ENCODE data around the gene KRT6C. TPM values are rescaled to one million over a fixed set of nuclear protein-coding genes. Genes with fewer than 3 reads are reported as not detected.

The KRT6C gene
- polyA plus RNA-seq, 1 experiment, result not detected

DNA sequence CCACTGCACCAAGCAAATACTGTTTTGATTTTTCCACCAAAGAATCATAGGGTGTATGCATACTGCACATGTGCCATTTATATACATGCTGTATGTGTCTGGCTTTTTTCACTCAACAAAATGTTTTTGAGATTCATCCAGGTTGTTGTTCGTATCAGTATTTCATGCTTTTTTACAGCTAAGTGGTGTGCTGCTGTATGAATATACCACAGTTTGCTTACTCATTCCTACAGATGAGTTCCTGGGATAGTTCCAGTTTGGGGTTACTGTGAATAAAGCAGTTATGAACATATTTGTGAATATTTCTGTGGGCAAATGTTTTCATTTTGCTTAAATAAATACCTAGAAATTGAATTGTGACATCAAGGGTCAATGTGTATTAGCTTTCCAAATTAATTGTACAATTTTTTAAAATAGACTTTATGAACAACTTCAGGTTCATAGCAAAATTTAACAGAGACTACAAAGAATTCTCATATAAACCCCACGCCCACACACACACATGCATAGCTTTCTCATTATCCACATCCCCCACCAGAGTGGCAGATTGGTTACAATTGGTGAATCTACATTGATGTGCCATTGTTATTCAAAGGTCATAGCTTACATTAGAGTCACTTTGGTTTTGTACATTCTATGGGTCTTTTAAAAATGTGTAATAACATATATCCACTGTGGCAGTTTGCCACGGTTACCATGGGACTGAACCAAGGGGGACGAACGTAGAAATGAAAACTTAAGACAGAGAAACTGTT lies 26.4 kb upstream of the KRT6C start:
- Histone ChIP-seq H3K27me3 (ENCODE audit: control insufficient read depth, insufficient read depth, low read length) (no peaks in the 10 kb centered on the region), H3K36me3 (ENCODE audit: control insufficient read depth, insufficient read depth, low read length) (no peaks in the 10 kb centered on the region), H3K4me3 (ENCODE audit: low read depth, low read length) (no peak overlapping the region)
- DNase-seq (ENCODE audit: low read depth), result no peak
- POLR2A ChIA-PET, result interaction anchor here (0.6 kb wide), 1 partner anchor 309 kb away, joined by 3 read pairs; no protein-coding TSS in a partner anchor
- CTCF ChIA-PET, result interaction anchor here (1.0 to 2.3 kb wide), 5 partner anchors 10 to 278 kb away, joined by 3 to 8 read pairs (median 4); no protein-coding TSS in a partner anchor
- TF ChIP-seq, protein P1, sequence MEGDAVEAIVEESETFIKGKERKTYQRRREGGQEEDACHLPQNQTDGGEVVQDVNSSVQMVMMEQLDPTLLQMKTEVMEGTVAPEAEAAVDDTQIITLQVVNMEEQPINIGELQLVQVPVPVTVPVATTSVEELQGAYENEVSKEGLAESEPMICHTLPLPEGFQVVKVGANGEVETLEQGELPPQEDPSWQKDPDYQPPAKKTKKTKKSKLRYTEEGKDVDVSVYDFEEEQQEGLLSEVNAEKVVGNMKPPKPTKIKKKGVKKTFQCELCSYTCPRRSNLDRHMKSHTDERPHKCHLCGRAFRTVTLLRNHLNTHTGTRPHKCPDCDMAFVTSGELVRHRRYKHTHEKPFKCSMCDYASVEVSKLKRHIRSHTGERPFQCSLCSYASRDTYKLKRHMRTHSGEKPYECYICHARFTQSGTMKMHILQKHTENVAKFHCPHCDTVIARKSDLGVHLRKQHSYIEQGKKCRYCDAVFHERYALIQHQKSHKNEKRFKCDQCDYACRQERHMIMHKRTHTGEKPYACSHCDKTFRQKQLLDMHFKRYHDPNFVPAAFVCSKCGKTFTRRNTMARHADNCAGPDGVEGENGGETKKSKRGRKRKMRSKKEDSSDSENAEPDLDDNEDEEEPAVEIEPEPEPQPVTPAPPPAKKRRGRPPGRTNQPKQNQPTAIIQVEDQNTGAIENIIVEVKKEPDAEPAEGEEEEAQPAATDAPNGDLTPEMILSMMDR (IDR thresholded peaks at IDR 0.05; ENCODE audit: insufficient read depth, low read depth, low read length), result no peak

DNA sequence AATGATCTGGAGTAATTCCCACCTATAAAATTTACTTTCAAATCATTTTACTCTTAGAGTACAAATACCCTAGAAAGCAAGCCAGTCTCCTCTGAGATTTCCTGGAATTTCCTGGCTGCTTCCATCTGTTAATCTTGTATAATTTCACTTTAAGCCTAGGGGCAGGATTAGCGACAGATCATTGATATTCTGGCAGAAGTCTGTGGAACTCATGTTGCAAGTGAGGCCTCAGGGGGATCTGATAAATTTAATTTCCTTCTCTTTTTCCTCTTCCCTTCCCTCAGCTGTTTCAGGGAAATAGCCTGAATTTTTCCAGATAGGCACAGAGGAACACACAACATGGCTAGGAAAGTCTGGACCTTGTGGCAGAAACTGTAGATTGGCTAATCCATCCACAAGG lies 25.3 kb upstream of the KRT6C start:
- TF ChIP-seq, protein P1 (IDR thresholded peaks at IDR 0.05; ENCODE audit: insufficient read depth, low read depth, low read length), result no peak
- Histone ChIP-seq H3K27me3 (ENCODE audit: control insufficient read depth, insufficient read depth, low read length) (no peaks in the 10 kb centered on the region), H3K4me3 (ENCODE audit: low read depth, low read length) (no peak overlapping the region), H3K36me3 (ENCODE audit: control insufficient read depth, insufficient read depth, low read length) (no peaks in the 10 kb centered on the region)
- ChIA-PET POLR2A (no interaction called here), CTCF (interaction anchor here (2.3 kb wide), 1 partner anchor 108 kb away, joined by 8 read pairs; no protein-coding TSS in a partner anchor)
- no peak for DNase-seq (ENCODE audit: low read depth)

DNA sequence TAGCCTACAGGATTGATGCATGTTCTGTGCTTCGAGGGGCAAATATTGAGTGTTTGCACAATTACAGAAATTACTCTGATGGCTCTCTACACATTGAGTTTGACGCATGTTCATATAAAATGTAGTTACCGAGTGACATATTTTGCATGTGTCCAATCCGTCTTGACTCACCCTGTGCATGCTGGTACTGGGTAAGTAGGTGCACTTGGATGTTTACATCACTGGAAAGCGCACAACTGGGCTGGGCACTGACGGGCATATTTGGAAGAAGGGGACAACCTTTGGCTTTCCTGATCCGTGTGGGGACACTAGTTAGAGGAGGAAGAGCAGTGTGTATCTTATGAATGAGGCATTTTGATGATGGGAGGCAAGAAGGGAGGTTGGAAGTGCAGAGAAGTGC lies 24.4 kb upstream of the KRT6C start:
- H3K27me3 ChIP-seq (ENCODE audit: control insufficient read depth, insufficient read depth, low read length), result peaks cover 3% of the 10 kb centered on the region; the same call in 1 of the 2 replicates
- no peak for DNase-seq (ENCODE audit: low read depth)
- H3K4me3 ChIP-seq (ENCODE audit: low read depth, low read length), result no peak overlapping the region
- no peaks in the 10 kb centered on the region for H3K36me3 ChIP-seq (ENCODE audit: control insufficient read depth, insufficient read depth, low read length)
- TF ChIP-seq, protein P1 (IDR thresholded peaks at IDR 0.05; ENCODE audit: insufficient read depth, low read depth, low read length), result no peak
- CTCF ChIA-PET, result no interaction called here
- POLR2A ChIA-PET, result no interaction called here

DNA sequence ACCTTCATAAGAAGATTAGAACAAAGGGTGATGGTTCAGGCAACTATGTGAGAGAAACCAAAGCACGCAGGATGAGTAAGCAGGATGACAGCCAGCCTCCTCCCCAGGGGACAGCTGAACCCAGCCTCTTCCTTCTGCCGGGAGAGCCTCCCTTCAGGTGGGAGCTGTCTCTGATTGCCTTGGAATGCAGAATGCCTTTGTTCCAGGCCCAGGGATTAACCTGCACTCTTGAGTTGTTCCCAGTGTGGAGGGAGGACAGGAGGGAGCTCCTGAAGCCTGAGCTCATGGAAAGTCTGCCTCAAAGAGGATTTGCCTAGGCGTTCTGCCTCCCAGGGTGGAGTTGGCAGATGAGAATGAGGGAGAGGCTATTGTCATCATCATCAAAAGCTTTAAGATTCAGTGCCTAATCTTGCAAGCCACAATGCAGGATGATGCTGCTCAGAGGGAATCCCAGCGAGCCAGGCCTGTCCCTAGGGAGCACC lies 23.0 kb upstream of the KRT6C start:
- ChIA-PET CTCF (interaction anchor here (0.7 to 3.2 kb wide), 3 partner anchors 10 to 116 kb away, joined by 3 to 17 read pairs (median 6); no protein-coding TSS in a partner anchor), POLR2A (no interaction called here)
- DNase-seq (ENCODE audit: low read depth), result no peak
- no peaks in the 10 kb centered on the region for H3K36me3 ChIP-seq (ENCODE audit: control insufficient read depth, insufficient read depth, low read length)
- H3K27me3 ChIP-seq (ENCODE audit: control insufficient read depth, insufficient read depth, low read length), result peaks cover 3% of the 10 kb centered on the region; the same call in 1 of the 2 replicates
- TF ChIP-seq, protein P1 (IDR thresholded peaks at IDR 0.05; ENCODE audit: insufficient read depth, low read depth, low read length), result no peak
- H3K4me3 ChIP-seq (ENCODE audit: low read depth, low read length), result no peak overlapping the region

DNA sequence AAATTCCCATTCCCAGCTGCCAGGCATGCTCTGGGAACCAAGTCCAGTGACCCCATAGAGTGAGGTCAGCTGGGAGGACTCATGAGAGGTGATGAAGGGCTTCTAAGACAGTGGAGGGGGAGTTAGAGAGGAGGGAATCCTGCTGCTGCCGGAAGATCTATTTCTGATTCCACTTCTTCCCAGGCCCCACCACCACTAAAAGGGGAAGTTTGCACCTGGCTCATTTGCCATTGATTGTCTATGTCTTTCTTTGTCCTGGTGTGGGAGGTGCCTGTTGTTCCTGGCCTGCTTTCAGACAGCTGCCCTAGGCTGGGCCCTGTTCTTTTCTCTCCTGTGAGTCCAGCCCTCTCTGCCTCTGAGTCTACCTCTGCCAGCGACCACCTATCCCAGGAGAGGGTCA lies 22.4 kb upstream of the KRT6C start:
- Histone ChIP-seq H3K36me3 (ENCODE audit: control insufficient read depth, insufficient read depth, low read length) (no peaks in the 10 kb centered on the region), H3K27me3 (ENCODE audit: control insufficient read depth, insufficient read depth, low read length) (peaks cover 5% of the 10 kb centered on the region), H3K4me3 (ENCODE audit: low read depth, low read length) (no peak overlapping the region)
- ChIA-PET CTCF (interaction anchor here (0.7 to 3.2 kb wide), 4 partner anchors 11 to 115 kb away, joined by 3 to 17 read pairs (median 4); no protein-coding TSS in a partner anchor), POLR2A (no interaction called here)
- TF ChIP-seq, protein P1 (IDR thresholded peaks at IDR 0.05; ENCODE audit: insufficient read depth, low read depth, low read length), result no peak
- no peak for DNase-seq (ENCODE audit: low read depth)

Data from BJ (cell line).